HG02852 (cell line): Measurements from ENCODE around the gene S100A9.
"Not testable (repeated sequence)": the region's sequence is repeated elsewhere in the genome, so short reads cannot be mapped to it uniquely, and the experiment has no call there.

Experiments
- ATAC-seq: cut with Tn5 transposase; IDR thresholded peaks from one replicate; pipeline ENCODE4 v1.9.1; 2021; ENCODE audit warnings: mild to moderate bottlenecking, moderate library complexity; ENCODE audit not compliant: unreplicated experiment

Gene S100A9

GRCh38 chr1:153357853-153358690 lies at the start of gene S100A9:
Gene S100A9, plus strand, starts transcription at chr1:153357854. Its CDS starts 430 bp downstream, at chr1:153358284.
- no peak for ATAC-seq

GRCh38 chr1:153308540-153308939 lies 49.1 kb upstream of the S100A9 start:
- ATAC-seq = no peak

GRCh38 chr1:153309441-153309840 lies 48.2 kb upstream of the S100A9 start:
- no peak for ATAC-seq

- ATAC-seq = no peak
Measured at GRCh38 chr1:153310526-153310925, 47.1 kb upstream of the S100A9 start.

GRCh38 chr1:153312570-153313186 lies 45.0 kb upstream of the S100A9 start, which contains the start of gene PGLYRP3:
Gene PGLYRP3, minus strand, starts transcription at chr1:153312952. Its CDS starts 2,287 bp downstream, at chr1:153310665.
- no peak for ATAC-seq

- no peak for ATAC-seq
Measured at GRCh38 chr1:153313288-153313687, 44.4 kb upstream of the S100A9 start.

- not testable (repeated sequence) for ATAC-seq
Measured at GRCh38 chr1:153314388-153314787, 43.3 kb upstream of the S100A9 start.

GRCh38 chr1:153316013-153316412 lies 41.6 kb upstream of the S100A9 start:
- ATAC-seq = not testable (repeated sequence)

- not testable (repeated sequence) for ATAC-seq
Measured at GRCh38 chr1:153318145-153318544, 39.5 kb upstream of the S100A9 start.

- ATAC-seq = no peak
Measured at GRCh38 chr1:153322568-153322967, 35.1 kb upstream of the S100A9 start.

GRCh38 chr1:153324912-153325311 lies 32.7 kb upstream of the S100A9 start:
- ATAC-seq = no peak

- no peak for ATAC-seq
Measured at GRCh38 chr1:153333902-153334301, 23.8 kb upstream of the S100A9 start.

GRCh38 chr1:153336650-153337049 lies 21.0 kb upstream of the S100A9 start:
- ATAC-seq = no peak

GRCh38 chr1:153337980-153338853 lies 19.4 kb upstream of the S100A9 start:
- ATAC-seq = no peak

- ATAC-seq = no peak
Measured at GRCh38 chr1:153339802-153340201, 17.9 kb upstream of the S100A9 start.

- ATAC-seq = no peak
Measured at GRCh38 chr1:153340356-153340755, 17.3 kb upstream of the S100A9 start.

- ATAC-seq = no peak
Measured at GRCh38 chr1:153341431-153341934, 16.2 kb upstream of the S100A9 start.

- ATAC-seq = no peak
Measured at GRCh38 chr1:153342178-153342577, 15.5 kb upstream of the S100A9 start.

- ATAC-seq = no peak
Measured at GRCh38 chr1:153343040-153343681, 14.5 kb upstream of the S100A9 start.
